ENCODE data around the gene TTLL6.

GRCh38 chr17:48834973-48835372, 17.9 kb upstream of the TTLL6 start:
- TF ChIP-seq CTCF (conservative IDR thresholded peaks at IDR 0.05; ENCODE audit: low read length): no peak
- no peak for TF ChIP-seq EZH2phosphoT487 (IDR thresholded peaks at IDR 0.05; ENCODE audit: borderline replicate concordance)

All from Loucy (cell line).